Memory B cell (primary cell): ENCODE measurements around the gene IL17REL.

ENCODE experiments used
- ATAC-seq: fragments of 150-1000 bp; cut with Tn5 transposase; 2 replicates; pipeline ENCODE4 v1.10.0; 2021; ENCODE audit warnings: low read depth, mild to moderate bottlenecking, moderate library complexity
- DNase-seq, 2 donors: peaks; one replicate each; pipeline ENCODE4 v3.0.0; 2022; ENCODE audit warnings: low spot score in 2 of 2
- H3K27ac Mint-ChIP-seq: one replicate; pipeline ENCODE4 v1.8.0; 2022; ENCODE audit warnings: mild to moderate bottlenecking, moderate library complexity, mixed read lengths
- H3K27me3 Mint-ChIP-seq: one replicate; pipeline ENCODE4 v1.8.0; 2022; ENCODE audit warnings: mixed read lengths
- H3K36me3 Mint-ChIP-seq: one replicate; pipeline ENCODE4 v1.8.0; 2022; ENCODE audit warnings: mild to moderate bottlenecking, mixed read lengths
- H3K4me1 Mint-ChIP-seq: one replicate; pipeline ENCODE4 v1.8.0; 2022; ENCODE audit warnings: mixed read lengths
- H3K4me3 Mint-ChIP-seq: one replicate; pipeline ENCODE4 v1.8.0; 2022; ENCODE audit warnings: mild to moderate bottlenecking, moderate library complexity, mixed read lengths
- H3K9me3 Mint-ChIP-seq: one replicate; pipeline ENCODE4 v1.8.0; 2022; ENCODE audit warnings: mixed read lengths

The IL17REL gene

GRCh38 chr22:49970528-49971231, 41.9 kb downstream of the IL17REL start:
- Mint-ChIP-seq H3K9me3 (no peaks in the 10 kb centered on the region), H3K27ac (peak overlapping the region; percentile 90), H3K27me3 (peaks cover 2% of the 10 kb centered on the region), H3K4me1 (peaks cover 31% of the 10 kb centered on the region), H3K36me3 (no peaks in the 10 kb centered on the region), H3K4me3 (peak overlapping the region; percentile 77)
- DNase-seq = peak; percentile 73 to 81
- peak; percentile 84 for ATAC-seq

DNA sequence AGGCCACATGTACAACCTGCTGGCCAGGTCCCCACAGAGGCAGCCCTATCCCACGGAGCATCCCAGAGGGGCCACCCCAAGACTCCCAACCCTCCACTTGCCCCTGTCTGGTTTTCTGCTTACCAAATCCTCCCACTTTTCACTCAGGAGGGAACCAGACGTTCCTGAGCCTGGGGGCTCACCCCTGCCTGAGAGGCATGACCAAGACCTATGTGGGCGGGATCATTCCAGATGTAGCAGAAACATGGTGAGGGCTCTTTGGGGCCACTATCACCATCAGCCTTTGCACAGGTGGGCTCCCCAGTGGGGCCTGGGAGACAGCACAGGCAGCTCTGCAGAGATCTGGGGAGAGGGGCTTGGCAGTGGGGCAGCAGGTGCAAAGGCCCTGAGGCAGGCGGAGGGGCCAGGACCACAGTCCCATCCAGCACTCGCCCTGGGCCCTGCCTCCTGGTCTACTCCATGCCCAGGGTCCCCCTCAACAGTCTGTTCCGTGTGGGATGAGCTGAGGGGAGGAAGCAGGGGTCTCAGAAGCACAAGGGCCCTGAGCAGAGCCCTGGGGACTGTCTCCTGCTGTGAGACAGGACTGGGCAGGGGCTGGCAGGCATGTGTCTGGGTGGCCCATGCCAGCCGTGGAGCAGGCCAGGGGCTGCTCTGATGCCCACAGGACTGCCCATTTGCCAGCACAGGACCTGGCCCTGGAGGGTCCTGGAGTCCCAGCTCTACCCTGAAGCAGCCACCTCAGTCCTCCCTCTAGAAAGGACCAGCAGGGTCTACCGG, 42.6 kb downstream of the IL17REL start:
- Mint-ChIP-seq H3K4me3 (no peak overlapping the region), H3K9me3 (no peaks in the 10 kb centered on the region), H3K4me1 (peaks cover 25% of the 10 kb centered on the region), H3K27me3 (no peaks in the 10 kb centered on the region), H3K36me3 (no peaks in the 10 kb centered on the region), H3K27ac (peak overlapping the region; percentile 90)
- DNase-seq = peak in 1 of 2 donors; percentile 22
- ATAC-seq = no peak

DNA sequence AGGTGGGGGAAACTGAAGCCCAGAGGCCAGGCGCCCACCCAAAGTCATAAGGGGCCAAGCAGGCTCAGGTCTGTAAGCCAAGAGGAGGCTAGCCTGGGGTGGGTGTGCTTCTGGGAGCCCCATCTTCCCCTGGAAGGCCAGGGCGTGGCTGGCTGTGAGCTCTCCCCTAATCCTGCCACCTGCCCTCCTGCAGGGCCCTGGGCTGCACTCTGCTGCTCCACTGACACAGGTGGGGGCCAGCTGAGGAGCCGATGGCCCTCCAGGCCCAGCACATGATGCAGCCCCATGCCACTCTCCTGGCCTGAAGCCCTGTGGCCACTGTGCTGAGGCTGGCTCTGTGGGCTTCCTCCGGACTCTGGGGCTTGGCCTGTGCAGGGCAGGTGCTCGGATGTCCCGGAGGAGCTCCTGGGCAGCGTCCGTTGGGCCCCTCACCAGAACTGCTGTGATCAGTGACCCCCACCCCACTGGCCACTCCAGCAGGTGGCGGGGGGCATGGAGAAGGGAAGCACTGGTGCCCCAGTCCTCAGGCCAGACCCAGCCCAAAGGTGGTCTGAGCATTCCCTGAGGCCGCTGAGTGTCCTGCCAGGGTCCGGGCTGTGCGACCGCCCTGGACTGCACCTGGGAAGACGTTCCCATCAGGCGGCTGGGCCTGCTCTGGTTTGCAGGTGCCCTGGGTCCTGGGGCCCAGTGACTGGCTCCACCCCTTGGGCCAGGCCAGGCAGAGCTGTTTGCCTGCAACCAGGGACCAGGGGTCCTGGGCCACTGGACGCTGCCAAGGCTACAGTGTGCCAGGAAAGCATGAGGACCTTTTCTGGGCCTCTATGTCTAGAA, 43.5 kb downstream of the IL17REL start:
- DNase-seq (peak in 1 of 2 donors; percentile 22), ATAC-seq (no peak)
- Mint-ChIP-seq H3K27ac (no peak overlapping the region), H3K27me3 (no peaks in the 10 kb centered on the region), H3K9me3 (no peaks in the 10 kb centered on the region), H3K4me3 (no peak overlapping the region), H3K36me3 (no peaks in the 10 kb centered on the region), H3K4me1 (peaks cover 31% of the 10 kb centered on the region)

DNA sequence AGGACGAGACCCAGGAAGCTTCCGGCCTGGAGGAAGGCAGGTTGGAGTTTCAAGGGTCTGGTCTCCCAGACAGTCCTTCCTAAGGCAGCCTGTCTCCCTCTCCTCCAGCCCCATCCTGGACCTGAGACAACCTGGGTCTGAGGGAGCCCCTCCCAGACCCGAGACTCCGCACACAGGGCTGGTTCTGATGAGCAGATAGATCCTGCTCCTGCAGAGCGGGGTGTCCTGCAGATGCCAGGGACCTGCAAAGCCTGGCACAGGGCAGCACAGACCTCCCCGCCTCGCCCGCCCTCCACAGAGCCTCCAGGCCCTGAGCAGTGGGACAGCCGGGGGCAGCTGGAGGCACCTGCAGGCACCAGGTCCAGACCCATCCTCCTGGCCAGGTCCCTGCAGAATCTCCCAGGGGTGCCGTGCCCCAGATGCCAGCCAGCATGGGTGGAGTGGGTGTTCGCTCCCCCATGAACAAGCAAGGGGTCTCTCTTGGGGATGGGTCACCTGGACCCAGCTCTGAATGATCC, 44.2 kb downstream of the IL17REL start:
- Mint-ChIP-seq H3K9me3 (no peaks in the 10 kb centered on the region), H3K4me3 (no peak overlapping the region), H3K4me1 (peaks cover 38% of the 10 kb centered on the region), H3K27me3 (no peaks in the 10 kb centered on the region), H3K27ac (no peak overlapping the region), H3K36me3 (no peaks in the 10 kb centered on the region)
- DNase-seq (peak in 1 of 2 donors; percentile 30), ATAC-seq (no peak)

DNA sequence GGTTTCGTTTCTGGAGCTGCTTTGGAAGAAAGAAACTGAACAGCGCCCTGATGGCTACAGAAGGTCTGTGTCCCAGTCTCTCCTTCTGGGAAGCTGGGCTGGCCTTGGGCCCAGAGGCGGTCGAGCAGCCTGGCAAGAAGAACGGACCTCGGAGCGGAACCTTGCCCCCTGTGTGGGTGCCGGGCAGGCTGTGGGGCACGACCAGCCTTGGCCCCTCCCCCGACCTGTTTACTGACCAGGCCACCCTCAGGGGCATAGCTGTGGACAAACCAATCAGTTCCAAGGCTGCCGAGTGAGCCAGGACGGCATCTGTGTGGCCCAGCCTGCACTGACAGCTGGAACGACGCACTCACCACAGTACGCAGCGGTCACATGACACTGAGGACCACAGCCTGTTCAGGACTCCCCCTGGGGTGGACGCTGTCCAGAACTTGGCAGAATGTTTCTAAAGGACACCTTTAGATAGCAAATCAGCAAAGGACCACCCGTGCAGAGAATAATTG, 44.8 kb downstream of the IL17REL start:
- Mint-ChIP-seq H3K27me3 (no peaks in the 10 kb centered on the region), H3K36me3 (no peaks in the 10 kb centered on the region), H3K4me1 (peaks cover 39% of the 10 kb centered on the region), H3K9me3 (no peaks in the 10 kb centered on the region), H3K4me3 (no peak overlapping the region), H3K27ac (peak overlapping the region; percentile 91)
- ATAC-seq (no peak), DNase-seq (no peak)

GRCh38 chr22:49966774-49967705, 45.5 kb downstream of the IL17REL start:
- H3K36me3 Mint-ChIP-seq = no peaks in the 10 kb centered on the region
- H3K27ac Mint-ChIP-seq = peak overlapping the region; percentile 91
- peaks cover 39% of the 10 kb centered on the region for H3K4me1 Mint-ChIP-seq
- DNase-seq (peak in 1 of 2 donors; percentile 61), ATAC-seq (peak; percentile 29)
- H3K9me3 Mint-ChIP-seq = no peaks in the 10 kb centered on the region
- no peaks in the 10 kb centered on the region for H3K27me3 Mint-ChIP-seq
- H3K4me3 Mint-ChIP-seq = no peak overlapping the region

- peak in 1 of 2 donors; percentile 40 for DNase-seq
Observed at GRCh38 chr22:49966041-49966773, 46.4 kb downstream of the IL17REL start.

DNA sequence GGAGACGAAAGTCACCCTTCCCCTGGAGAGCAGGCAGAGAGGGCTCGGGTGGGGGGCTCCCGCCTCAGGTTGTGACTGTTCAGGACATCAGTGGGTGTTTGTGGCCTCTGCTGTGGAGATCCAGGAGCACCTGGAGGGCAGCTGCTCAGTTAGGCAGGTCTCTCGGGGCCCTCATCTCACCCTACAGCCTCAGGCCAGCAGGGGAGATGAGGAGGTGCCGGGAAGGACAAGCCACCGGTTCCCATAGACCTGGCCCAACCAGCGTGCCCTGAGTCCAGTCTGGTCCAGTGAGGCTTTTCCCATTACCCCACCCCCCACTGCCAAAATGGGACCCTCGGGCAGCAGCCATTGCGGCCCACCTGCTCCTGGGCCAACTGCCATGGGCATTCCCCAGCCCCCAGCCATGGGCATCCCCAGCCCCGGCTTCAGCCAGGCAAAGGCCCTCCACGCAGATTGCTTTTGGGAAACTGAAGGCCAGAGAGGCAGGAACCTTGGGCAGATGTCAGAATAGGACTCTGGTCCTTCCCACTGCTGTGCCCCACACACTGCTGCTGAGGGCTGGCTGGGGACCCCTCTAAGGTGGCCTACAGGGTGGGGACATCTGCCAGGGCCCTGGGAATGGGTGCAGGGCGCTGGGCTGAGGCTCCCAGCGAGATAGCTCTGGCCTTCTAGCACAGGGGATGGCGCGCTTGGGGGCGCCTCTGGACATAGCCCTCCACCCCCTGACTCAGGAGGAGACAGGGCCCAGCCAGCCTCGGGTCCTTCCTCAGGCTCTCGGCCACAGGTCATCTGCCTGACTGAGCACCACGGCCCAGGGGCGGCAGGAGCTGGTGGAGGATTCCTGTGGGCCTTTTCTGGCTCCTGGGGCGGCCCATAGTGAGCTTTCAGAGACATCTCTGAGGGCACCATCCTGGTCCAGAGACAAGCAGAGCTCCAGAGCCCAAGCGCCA, 47.2 kb downstream of the IL17REL start:
- Mint-ChIP-seq H3K9me3 (no peaks in the 10 kb centered on the region), H3K36me3 (peaks cover 4% of the 10 kb centered on the region), H3K4me1 (peaks cover 31% of the 10 kb centered on the region), H3K27ac (peak overlapping the region; percentile 96), H3K27me3 (no peaks in the 10 kb centered on the region), H3K4me3 (no peak overlapping the region)
- peak in 1 of 2 donors; percentile 48 for DNase-seq
- no peak for ATAC-seq

More at GRCh38 chr22:49966041-49966773, 46.4 kb downstream of the IL17REL start:
- Mint-ChIP-seq H3K4me1 (peaks cover 39% of the 10 kb centered on the region), H3K27ac (peak overlapping the region; percentile 96), H3K36me3 (peaks cover 4% of the 10 kb centered on the region), H3K27me3 (no peaks in the 10 kb centered on the region), H3K9me3 (no peaks in the 10 kb centered on the region), H3K4me3 (no peak overlapping the region)
- ATAC-seq = no peak

DNA sequence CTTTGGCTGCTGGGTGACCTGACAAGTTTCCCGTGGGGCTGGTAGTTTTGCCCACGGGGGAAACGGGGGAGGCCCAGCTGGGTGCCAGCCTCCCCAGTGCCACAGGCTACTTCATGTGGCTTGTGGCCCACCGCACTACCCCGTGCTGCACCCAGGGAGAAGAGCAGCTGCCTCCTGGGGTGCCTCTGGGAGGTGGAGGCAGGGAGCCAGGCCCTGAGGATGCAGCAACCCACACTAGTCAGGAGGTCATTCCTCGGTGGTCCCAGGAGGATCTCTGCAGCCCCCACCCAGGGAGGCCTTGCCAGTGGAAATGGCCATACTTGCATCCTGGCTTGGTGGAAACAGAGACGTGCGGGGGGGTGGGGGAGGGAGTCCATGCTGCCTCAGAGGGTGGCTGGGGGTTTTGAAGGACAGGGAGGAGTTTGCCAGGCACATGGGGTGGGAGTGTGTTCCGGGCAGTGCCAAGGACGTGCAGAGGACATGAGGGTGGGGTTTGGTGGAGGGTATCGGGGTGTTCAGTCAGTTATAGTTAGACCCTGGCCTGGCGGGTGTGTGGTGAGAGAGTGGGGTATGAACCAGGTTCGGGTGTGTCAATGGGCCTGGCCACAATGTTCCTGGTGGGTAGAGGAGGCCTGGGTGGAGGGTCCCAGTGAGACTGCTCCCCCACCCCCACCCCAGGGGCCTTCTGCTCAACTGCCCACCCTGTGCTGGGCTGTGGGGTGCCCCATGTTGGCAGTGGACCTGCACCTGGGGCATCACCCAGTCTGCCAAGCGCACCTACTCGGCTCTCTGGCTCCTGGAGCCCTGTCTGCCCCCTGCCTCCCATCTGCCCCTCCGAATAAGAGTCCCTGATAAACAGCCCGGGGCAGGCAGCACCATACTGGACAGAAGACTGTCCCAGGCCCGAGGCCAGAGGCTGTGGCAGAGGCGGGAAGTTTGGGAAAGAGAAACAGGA, 48.2 kb downstream of the IL17REL start:
- no peak overlapping the region for H3K4me3 Mint-ChIP-seq
- ATAC-seq = no peak
- peaks cover 33% of the 10 kb centered on the region for H3K4me1 Mint-ChIP-seq
- peak in 1 of 2 donors; percentile 39 for DNase-seq
- H3K27ac Mint-ChIP-seq = peak overlapping the region; percentile 96
- no peaks in the 10 kb centered on the region for H3K9me3 Mint-ChIP-seq
- H3K36me3 Mint-ChIP-seq = peaks cover 4% of the 10 kb centered on the region
- no peaks in the 10 kb centered on the region for H3K27me3 Mint-ChIP-seq

- peak overlapping the region; percentile 5 for H3K4me3 Mint-ChIP-seq
- peak in 1 of 2 donors; percentile 17 for DNase-seq
- no peaks in the 10 kb centered on the region for H3K27me3 Mint-ChIP-seq
- H3K9me3 Mint-ChIP-seq = no peaks in the 10 kb centered on the region
- H3K4me1 Mint-ChIP-seq = peaks cover 38% of the 10 kb centered on the region
- H3K27ac Mint-ChIP-seq = peak overlapping the region; percentile 96
- peaks cover 4% of the 10 kb centered on the region for H3K36me3 Mint-ChIP-seq
- ATAC-seq = no peak
Observed at GRCh38 chr22:49963647-49964026, 48.9 kb downstream of the IL17REL start.
